HepG2 (cell line): ENCODE results near the gene CEBPA. TPM values are rescaled to one million over a fixed set of nuclear protein-coding genes. Genes with fewer than 3 reads are reported as not detected.
A peak's percentile ranks its signal among the peaks of the same experiment; 100 is the strongest.

Experiments
- AHR ChIP-seq: IDR thresholded peaks from 2 replicates; pipeline ENCODE4 v1.6.1; 2018; ENCODE audit warnings: missing genetic modification reagents, missing compliant biosample characterization
- CBX1 ChIP-seq: IDR thresholded peaks from one replicate; pipeline ENCODE4 v1.6.1; 2016; ENCODE audit warnings: antibody characterized with exemption, low read depth
- ELF4 ChIP-seq: sonication (generic); formaldehyde crosslinking; IDR thresholded peaks from 2 replicates; pipeline ENCODE4 v1.5.0; 2020; ENCODE audit warnings: missing genetic modification reagents, mild to moderate bottlenecking, moderate library complexity, borderline replicate concordance
- GTF3A ChIP-seq: sonication (generic); formaldehyde crosslinking; conservative IDR thresholded peaks from 2 replicates; pipeline ENCODE4 v1.4.0; 2020; ENCODE audit warnings: mild to moderate bottlenecking, missing genetic modification reagents
- LCORL ChIP-seq, 2 experiments: fragments of 450-650 bp in 1 of 2; sonication (generic) in 1 of 2; formaldehyde crosslinking in 1 of 2; IDR thresholded peaks; 2 replicates each; pipeline versions ENCODE4 v1.5.0 to v1.6.1; 2017 to 2020; ENCODE audit warnings: antibody characterized with exemption in 1 of 2, missing genetic modification reagents in 1 of 2
- MAF1 ChIP-seq: sonication (generic); formaldehyde crosslinking; IDR thresholded peaks from 2 replicates; pipeline ENCODE4 v1.5.0; 2020; ENCODE audit warnings: missing genetic modification reagents, borderline replicate concordance
- MIER3 ChIP-seq: IDR thresholded peaks from 2 replicates; pipeline ENCODE4 v1.6.1; 2016; ENCODE audit warnings: missing compliant biosample characterization, borderline replicate concordance
- RFXANK ChIP-seq: IDR thresholded peaks from 2 replicates; pipeline ENCODE4 v1.6.1; 2016
- STAT5B ChIP-seq: sonication (generic); formaldehyde crosslinking; IDR thresholded peaks from 2 replicates; pipeline ENCODE4 v1.4.0; 2020; ENCODE audit warnings: missing genetic modification reagents
- ZBTB3 ChIP-seq: sonication (generic); formaldehyde crosslinking; IDR thresholded peaks from 2 replicates; pipeline ENCODE4 v1.4.0; 2020; ENCODE audit warnings: low read depth, mild to moderate bottlenecking, moderate library complexity, missing genetic modification reagents, borderline replicate concordance
- ZFY ChIP-seq: sonication (generic); formaldehyde crosslinking; IDR thresholded peaks from 2 replicates; pipeline ENCODE4 v1.4.0; 2020; ENCODE audit warnings: missing genetic modification reagents
- ZNF431 ChIP-seq: sonication (generic); formaldehyde crosslinking; IDR thresholded peaks from 2 replicates; pipeline ENCODE4 v1.9.0; 2022; ENCODE audit warnings: missing genetic modification reagents, low read depth, mild to moderate bottlenecking, borderline replicate concordance
- ZNF530 ChIP-seq: sonication (generic); formaldehyde crosslinking; IDR thresholded peaks from 2 replicates; pipeline ENCODE4 v1.5.0; 2020; ENCODE audit warnings: low read depth, mild to moderate bottlenecking, missing genetic modification reagents
- polyA plus RNA-seq, 8 experiments: library from polyadenylated mRNA; depleted of rRNA in 3 of 8; stranded (reverse) in 7 of 8; unstranded in 1 of 8; fragments of >200 nt; fragmentation: Illumina TruSeq in 4 of 8; extraction: Trizol in 4 of 8; gene quantifications; 2 replicates each; pipeline versions ENCODE4 v1.2.1 to v1.2.3, GENCODE V29; 2011 to 2016; ENCODE audit warnings: low read depth in 4 of 8, missing spikeins in 1 of 8, mixed read lengths in 1 of 8; ENCODE audit not compliant: insufficient read depth in 1 of 8
- total RNA-seq, 5 experiments: library from RNA; depleted of rRNA; stranded (reverse); fragments of >200 nt; fragmentation: Illumina TruSeq; extraction: Trizol; gene quantifications; 2 replicates each; pipeline ENCODE4 v1.2.3, GENCODE V29; 2016; ENCODE audit warnings: low read depth in 1 of 5
- TF ChIP-seq, protein P1 (sequence below): sonication (generic); formaldehyde crosslinking; IDR thresholded peaks from 2 replicates; pipeline ENCODE4 v1.5.0; 2020; ENCODE audit warnings: mild to moderate bottlenecking, missing genetic modification reagents, borderline replicate concordance
- TF ChIP-seq, protein P2 (sequence below): sonication (generic); formaldehyde crosslinking; conservative IDR thresholded peaks from 2 replicates; pipeline ENCODE4 v1.8.1; 2023; ENCODE audit warnings: missing genetic modification reagents
- TF ChIP-seq, protein P3 (sequence below): sonication (generic); formaldehyde crosslinking; IDR thresholded peaks from 2 replicates; pipeline ENCODE4 v1.4.0; 2020; ENCODE audit warnings: mild to moderate bottlenecking, missing genetic modification reagents
- TF ChIP-seq, protein P4 (sequence below): sonication (generic); formaldehyde crosslinking; IDR thresholded peaks from 2 replicates; pipeline ENCODE4 v1.5.1; 2020; ENCODE audit warnings: missing genetic modification reagents, mild to moderate bottlenecking, borderline replicate concordance

CEBPA gene
- total and polyA plus RNA-seq, 2 of the 13 experiments (the other 11 are each of a cell fraction or from before 2014, with no cell fraction given) = 24.8 to 103 TPM

DNA sequence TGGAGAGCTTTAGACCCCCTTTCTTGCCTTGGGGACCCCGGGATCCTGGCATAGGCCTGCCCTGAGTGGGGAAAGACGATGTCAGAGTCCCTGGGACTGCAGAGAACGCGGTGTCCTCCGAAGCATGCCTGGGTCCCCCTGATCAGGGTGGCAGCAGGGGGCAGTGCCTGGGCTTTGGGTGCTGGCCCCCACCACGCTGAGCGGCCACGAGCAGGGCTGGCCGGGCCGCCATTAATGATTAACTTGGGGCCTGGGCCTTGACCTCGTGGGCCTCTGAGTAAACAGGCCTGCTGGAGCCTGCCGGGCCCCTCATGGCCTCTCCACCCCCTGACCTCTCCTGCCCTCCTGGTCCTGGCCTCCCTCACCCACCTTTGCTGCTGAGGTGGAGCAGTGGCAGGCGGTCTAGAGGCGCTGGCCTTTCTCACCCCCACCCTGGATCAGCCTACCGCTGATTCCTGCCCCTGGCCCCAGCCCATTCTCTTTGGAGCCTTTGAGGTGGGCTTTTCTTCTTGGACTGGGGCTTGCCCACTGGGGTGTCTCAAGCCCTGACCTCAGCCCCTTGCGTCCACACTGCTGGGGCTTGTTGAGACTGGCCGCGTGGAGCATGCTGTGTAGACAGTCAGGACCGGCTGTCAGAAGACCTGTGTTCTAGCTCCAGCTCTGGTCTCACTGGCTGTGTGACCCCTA, 26.3 kb downstream of the CEBPA start (continued):
- TF ChIP-seq, protein P1, sequence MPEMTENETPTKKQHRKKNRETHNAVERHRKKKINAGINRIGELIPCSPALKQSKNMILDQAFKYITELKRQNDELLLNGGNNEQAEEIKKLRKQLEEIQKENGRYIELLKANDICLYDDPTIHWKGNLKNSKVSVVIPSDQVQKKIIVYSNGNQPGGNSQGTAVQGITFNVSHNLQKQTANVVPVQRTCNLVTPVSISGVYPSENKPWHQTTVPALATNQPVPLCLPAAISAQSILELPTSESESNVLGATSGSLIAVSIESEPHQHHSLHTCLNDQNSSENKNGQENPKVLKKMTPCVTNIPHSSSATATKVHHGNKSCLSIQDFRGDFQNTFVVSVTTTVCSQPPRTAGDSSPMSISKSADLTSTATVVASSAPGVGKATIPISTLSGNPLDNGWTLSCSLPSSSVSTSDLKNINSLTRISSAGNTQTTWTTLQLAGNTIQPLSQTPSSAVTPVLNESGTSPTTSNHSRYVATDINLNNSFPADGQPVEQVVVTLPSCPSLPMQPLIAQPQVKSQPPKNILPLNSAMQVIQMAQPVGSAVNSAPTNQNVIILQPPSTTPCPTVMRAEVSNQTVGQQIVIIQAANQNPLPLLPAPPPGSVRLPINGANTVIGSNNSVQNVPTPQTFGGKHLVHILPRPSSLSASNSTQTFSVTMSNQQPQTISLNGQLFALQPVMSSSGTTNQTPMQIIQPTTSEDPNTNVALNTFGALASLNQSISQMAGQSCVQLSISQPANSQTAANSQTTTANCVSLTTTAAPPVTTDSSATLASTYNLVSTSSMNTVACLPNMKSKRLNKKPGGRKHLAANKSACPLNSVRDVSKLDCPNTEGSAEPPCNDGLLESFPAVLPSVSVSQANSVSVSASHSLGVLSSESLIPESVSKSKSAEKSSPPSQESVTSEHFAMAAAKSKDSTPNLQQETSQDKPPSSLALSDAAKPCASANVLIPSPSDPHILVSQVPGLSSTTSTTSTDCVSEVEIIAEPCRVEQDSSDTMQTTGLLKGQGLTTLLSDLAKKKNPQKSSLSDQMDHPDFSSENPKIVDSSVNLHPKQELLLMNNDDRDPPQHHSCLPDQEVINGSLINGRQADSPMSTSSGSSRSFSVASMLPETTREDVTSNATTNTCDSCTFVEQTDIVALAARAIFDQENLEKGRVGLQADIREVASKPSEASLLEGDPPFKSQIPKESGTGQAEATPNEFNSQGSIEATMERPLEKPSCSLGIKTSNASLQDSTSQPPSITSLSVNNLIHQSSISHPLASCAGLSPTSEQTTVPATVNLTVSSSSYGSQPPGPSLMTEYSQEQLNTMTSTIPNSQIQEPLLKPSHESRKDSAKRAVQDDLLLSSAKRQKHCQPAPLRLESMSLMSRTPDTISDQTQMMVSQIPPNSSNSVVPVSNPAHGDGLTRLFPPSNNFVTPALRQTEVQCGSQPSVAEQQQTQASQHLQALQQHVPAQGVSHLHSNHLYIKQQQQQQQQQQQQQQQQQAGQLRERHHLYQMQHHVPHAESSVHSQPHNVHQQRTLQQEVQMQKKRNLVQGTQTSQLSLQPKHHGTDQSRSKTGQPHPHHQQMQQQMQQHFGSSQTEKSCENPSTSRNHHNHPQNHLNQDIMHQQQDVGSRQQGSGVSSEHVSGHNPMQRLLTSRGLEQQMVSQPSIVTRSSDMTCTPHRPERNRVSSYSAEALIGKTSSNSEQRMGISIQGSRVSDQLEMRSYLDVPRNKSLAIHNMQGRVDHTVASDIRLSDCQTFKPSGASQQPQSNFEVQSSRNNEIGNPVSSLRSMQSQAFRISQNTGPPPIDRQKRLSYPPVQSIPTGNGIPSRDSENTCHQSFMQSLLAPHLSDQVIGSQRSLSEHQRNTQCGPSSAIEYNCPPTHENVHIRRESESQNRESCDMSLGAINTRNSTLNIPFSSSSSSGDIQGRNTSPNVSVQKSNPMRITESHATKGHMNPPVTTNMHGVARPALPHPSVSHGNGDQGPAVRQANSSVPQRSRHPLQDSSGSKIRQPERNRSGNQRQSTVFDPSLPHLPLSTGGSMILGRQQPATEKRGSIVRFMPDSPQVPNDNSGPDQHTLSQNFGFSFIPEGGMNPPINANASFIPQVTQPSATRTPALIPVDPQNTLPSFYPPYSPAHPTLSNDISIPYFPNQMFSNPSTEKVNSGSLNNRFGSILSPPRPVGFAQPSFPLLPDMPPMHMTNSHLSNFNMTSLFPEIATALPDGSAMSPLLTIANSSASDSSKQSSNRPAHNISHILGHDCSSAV = 0 out of 2 replicates have a peak, but pooled peaks have one; percentile 59
- peak; percentile 89 for TF ChIP-seq CBX1
- TF ChIP-seq, protein P2, sequence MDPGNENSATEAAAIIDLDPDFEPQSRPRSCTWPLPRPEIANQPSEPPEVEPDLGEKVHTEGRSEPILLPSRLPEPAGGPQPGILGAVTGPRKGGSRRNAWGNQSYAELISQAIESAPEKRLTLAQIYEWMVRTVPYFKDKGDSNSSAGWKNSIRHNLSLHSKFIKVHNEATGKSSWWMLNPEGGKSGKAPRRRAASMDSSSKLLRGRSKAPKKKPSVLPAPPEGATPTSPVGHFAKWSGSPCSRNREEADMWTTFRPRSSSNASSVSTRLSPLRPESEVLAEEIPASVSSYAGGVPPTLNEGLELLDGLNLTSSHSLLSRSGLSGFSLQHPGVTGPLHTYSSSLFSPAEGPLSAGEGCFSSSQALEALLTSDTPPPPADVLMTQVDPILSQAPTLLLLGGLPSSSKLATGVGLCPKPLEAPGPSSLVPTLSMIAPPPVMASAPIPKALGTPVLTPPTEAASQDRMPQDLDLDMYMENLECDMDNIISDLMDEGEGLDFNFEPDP (CRISPR knock-in tag) = 0 out of 2 replicates have a peak, but pooled peaks have one; percentile 77
- TF ChIP-seq LCORL (IDR thresholded peaks at IDR 0.05) = no peak
- TF ChIP-seq LCORL (CRISPR knock-in tag; IDR thresholded peaks at IDR 0.05) = peak; percentile 100
- no peak for TF ChIP-seq ZNF530 (CRISPR knock-in tag)
- TF ChIP-seq ZFY (CRISPR knock-in tag) = peak; percentile 86
- TF ChIP-seq RFXANK = peak; percentile 68; the same call in 1 of the 2 replicates
- 0 out of 2 replicates have a peak, but pooled peaks have one; percentile 50 for TF ChIP-seq ZBTB3
- peak; percentile 71; the same call in 1 of the 2 replicates for TF ChIP-seq MAF1 (CRISPR knock-in tag)
- 0 out of 2 replicates have a peak, but pooled peaks have one; percentile 51 for TF ChIP-seq STAT5B (CRISPR knock-in tag)
- peak; percentile 57; the same call in 1 of the 2 replicates for TF ChIP-seq ELF4 (CRISPR knock-in tag)
- 0 out of 2 replicates have a peak, but pooled peaks have one; percentile 74 for TF ChIP-seq ZNF431
- peak; percentile 62; the same call in 1 of the 2 replicates for TF ChIP-seq AHR
- TF ChIP-seq, protein P3, sequence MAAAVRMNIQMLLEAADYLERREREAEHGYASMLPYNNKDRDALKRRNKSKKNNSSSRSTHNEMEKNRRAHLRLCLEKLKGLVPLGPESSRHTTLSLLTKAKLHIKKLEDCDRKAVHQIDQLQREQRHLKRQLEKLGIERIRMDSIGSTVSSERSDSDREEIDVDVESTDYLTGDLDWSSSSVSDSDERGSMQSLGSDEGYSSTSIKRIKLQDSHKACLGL (CRISPR knock-in tag) = peak; percentile 81; the same call in 1 of the 2 replicates
- TF ChIP-seq MIER3 (CRISPR knock-in tag) = peak; percentile 96
- TF ChIP-seq GTF3A (CRISPR knock-in tag) = no peak
- TF ChIP-seq, protein P4, sequence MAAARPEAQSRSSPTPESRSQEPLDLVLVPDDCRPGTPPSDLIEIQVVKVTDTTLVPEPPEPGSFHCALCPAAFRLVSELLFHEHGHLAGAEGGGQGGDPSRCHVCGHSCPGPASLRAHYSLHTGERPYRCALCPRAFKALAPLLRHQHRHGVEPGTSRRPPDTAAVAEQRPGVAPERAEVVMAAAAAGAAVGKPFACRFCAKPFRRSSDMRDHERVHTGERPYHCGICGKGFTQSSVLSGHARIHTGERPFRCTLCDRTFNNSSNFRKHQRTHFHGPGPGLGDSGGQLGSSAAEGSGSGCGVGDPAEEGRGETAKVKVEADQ (CRISPR knock-in tag) = peak; percentile 58
